Skeletal muscle cell (primary cell): ENCODE data around the gene C19orf18.
A peak's percentile ranks its signal among the peaks of the same experiment; 100 is the strongest.

Experiments
- DNase-seq: peaks from one replicate; pipeline ENCODE4 v3.0.0-alpha.2; 2010; ENCODE audit warnings: low read depth
- H3K4me3 ChIP-seq: 2 replicates; pipeline ENCODE4 v1.5.1; 2011; ENCODE audit warnings: low read depth, mild to moderate bottlenecking, control low read depth, low read length, moderate library complexity

C19orf18 gene

DNA sequence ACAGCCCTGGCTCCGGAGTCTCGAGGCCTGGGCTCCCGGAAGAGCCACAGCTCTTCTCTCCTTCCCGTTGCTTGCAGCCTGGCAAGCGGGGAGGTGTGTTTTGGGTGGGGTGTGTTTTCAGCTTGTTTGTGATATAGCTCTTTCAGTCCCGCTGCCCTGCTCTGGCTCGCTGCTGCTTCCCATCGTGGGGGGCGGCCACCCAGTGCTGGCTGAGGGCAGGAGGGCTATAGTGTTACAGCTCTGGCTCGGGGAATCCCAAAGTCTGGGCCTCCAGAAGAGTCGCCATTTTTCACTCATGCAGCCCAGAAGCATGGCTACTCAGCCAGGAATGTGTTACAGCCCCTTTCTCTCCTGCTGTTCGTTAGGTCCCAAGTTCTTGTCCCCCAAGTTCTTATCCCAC is 24.6 kb downstream of the C19orf18 start:
- no peak for DNase-seq
- H3K4me3 ChIP-seq: no peak overlapping the region

DNA sequence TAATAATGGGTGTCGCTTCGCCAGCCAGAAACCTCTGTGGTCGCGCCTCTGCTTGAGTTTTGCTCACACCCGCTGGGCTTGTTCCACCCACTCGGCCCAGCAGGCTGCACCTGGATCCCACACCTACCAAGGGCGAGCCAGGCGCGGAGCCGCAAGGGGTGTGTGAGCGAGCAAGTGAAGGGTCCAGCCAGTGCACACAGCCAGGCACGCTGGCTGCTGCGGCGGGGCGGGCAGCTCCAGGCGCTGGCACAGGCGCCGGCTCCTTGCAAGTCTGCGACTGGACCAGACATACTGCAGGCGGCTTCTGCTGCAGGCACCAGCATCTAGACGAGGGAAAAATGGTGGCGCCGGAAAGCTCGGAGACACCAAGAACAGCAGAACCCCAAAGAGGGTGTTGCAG is 25.0 kb downstream of the C19orf18 start:
- no peak overlapping the region for H3K4me3 ChIP-seq
- no peak for DNase-seq

DNA sequence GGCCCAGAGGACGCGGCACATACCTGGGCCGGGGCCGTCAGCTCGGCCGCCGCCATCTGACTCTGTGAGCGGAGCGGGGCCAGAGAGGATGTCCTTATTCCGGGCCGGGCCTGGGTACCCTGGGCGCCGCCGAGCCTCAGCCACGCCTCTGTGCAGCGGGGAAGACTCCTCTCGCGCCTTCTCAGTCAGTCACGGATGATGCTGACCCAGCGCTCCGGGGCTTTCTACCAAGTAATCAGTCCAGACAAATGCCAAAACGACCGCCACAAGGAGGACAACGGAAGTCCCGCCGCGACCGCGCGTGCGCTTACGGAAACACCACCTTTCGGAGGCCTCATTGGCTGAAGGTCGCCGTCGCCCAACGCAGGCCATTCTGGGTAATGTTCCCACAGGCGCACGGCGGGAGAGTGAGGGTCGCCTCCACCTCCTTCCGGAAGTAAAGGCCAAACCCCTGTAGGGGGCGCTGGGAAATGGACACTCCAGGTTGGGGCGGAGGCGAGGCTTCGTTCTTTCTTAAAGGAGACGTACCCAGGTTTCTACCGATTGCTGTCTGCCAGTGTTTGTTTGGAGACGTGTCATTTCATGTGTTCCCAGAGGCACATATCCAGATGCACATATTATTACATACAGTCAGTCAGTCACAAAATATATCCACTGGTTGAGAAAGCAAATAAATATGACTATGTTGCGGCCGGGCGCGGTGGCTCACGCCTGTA is 26.8 kb downstream of the C19orf18 start, which contains the start of gene ZNF256:
Gene ZNF256, minus strand, starts transcription at position 288 of the 716 bp plus-strand sequence. Its CDS starts 232 bp downstream, at position 56.
- peak; percentile 83 for DNase-seq
- H3K4me3 ChIP-seq: peak within 1 kb of the TSS; percentile 97

DNA sequence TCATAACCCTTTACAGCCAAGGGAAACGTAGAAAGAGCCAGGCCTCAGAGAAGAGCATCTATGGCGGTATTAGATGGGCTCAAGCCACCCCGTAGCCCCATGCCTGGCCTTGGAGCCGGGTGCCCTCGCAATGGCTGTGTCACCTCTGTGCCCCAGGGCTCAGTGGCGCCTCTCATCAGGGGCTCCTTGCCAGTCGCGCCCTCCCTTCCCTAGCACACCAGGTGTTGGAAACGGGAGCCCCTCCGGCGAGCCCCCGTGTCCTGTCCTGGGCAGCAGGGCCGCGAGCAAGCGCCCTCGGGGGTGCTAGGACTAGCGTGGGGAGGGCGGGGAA is 27.3 kb downstream of the C19orf18 start:
- peak overlapping the region; percentile 97 for H3K4me3 ChIP-seq
- DNase-seq: no peak

DNA sequence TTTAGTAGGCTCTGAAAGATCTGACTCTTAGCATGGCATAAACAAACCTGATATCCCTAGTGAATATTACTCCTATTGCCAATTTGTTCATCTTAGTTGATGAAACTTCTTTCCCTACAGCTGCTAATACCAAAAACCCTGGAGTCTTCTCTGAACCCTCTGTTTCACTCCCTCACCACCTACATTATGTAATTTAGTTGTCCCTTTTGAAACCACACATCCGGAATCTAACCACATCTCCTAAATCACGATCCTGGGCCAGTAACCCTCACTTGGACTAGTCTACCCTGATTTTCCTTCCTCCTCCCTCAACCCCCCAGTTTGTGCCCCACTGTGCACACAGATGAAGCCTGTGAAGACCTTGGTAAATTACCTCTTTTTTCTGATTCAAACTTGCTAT is 28.0 kb downstream of the C19orf18 start:
- DNase-seq: no peak
- peak overlapping the region; percentile 97 for H3K4me3 ChIP-seq

DNA sequence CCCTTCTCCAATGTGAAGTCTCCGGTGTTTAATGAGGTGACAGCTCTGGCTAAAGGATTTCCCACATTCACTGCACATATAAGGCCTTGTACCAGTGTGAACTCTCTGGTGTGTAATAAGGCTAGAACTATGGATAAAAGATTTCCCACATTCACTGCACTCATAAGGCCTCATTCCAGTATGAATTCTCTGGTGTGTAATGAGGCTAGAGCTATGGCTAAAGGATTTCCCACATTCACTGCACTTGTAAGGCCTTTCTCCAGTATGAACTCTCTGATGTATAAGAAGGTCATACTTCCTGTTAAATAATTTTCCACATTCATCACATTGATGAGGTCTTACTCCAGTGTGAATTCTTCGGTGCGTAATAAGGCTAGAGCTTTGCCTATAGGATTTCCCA is 32.7 kb downstream of the C19orf18 start:
- H3K4me3 ChIP-seq: no peak overlapping the region
- no peak for DNase-seq

DNA sequence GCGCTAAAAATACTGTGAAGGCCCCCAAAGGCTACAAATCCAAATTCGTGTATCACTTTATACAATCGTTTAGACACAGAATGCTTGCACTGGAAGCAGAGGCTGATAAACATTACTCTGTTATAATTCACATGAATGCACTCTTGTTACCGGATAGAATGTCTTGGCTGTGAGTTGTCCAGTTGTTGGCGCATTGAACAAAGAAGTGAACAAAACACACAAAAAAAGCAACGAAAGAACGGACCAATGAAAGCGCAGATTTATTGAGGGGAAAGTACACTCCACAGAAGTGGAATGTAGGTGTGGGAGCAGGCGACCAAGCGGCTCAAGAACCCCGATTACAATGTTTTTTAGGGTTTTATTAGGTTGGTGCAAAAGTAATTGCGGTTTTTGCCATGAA is 38.6 kb downstream of the C19orf18 start:
- no peak overlapping the region for H3K4me3 ChIP-seq
- DNase-seq: no peak

DNA sequence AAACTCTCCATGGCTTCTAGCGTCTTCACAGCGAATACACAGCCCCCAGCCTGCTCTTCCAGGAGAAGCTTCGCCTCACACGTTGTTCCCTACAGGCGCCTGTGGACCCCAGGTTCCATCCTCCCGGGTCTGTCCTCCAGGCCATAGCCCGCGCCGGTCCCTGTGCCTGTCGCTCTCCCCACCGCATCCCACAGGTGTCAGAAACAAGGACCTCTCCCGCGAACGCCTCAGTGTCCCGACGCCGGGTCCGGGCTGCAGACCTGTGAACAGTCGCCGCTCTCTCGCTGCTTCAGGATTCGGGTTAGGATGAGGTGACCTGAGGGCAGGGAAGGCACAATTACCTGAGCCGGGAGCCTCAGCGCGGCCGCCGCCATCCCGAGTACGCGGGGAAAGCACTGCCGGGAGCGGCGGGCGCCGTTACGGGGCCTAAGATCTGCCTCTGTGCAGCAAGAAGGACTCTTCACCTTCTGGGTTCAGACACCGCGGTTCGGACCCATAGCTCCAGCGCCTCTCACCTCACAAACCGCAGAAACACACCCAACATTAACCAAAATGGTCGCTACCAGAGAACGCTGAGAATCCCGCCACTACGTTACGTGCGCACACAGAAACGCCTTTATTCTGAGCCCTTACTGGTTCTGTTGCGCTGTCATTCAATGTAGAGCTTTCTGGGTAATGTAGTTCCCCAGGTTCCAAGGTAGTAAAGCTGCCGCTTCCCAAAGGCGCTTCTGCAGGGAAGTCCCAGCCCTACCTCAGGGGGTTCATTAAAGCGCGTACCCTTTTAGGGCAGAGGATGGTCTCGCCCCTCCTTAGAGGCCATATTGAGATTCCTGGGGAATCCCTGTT is 39.3 kb downstream of the C19orf18 start, which contains the start of gene ZNF418:
Gene ZNF418, minus strand, starts transcription at position 583 of the 846 bp plus-strand sequence. CDS start 1,580 bp downstream, outside the sequence.
- DNase-seq: peak; percentile 55
- H3K4me3 ChIP-seq: peak within 1 kb of the TSS; percentile 88

DNA sequence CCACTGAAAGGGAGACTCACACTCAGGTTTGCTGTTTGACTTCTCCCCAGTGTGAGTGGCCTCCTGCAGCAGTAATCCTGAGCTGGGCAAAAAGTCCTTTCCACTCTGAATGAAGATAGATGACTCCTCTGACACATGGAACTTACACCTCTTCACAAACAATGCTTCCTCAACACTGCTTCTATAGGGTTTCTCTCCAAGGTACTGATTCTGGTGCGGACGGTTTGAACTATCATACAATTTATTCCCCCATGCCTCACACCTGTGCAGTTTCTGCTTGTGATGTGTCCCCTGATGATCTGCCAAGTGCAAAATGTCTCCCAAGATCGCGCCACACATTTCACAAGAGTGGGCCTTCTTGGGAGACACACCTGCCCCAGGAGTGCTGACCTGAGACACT is 46.7 kb downstream of the C19orf18 start:
- no peak for DNase-seq
- H3K4me3 ChIP-seq: no peak overlapping the region

DNA sequence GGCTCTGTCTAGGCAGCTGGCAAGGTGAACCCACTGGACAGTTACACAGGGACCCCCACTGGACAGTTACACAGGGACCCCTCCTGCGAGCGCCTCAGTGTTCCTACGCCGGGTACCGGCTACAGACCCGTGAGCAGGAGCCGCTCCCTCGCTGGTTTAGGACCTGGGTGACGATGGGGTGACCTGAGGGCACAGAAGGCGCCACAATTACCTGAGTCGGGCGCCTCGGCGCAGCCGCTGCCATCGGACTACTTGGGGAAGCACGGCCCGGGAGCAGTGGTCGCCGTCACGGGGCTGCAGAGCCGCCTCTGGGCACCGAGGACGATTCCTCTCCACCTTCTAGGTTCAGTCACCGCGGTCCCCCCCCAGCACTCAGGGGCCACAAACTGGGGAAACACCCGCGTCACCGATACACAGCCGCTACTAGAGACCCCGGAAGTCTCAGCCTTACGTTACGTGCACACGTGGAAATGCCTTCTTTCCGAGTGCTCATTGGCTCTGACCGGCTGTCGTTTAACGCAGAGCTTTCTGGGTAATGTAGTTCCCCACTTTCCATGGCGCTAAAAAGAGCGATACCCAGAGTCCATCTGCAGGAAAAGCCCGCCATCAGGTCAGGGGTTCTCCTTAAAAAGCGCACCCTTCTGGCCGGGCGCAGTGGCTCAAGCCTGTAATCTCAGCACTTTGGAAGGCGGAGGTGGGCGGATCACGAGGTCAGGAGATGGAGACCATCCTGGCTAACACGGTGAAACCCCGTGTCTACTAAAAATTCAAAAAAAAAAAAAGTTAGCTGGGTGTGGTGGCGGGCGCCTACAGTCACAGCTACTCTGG is 58.0 kb downstream of the C19orf18 start, which contains the start of gene ZNF417:
Gene ZNF417, minus strand, starts transcription at position 425 of the 828 bp plus-strand sequence. Its CDS starts 181 bp downstream, at position 244.
- peak; percentile 82 for DNase-seq

DNA sequence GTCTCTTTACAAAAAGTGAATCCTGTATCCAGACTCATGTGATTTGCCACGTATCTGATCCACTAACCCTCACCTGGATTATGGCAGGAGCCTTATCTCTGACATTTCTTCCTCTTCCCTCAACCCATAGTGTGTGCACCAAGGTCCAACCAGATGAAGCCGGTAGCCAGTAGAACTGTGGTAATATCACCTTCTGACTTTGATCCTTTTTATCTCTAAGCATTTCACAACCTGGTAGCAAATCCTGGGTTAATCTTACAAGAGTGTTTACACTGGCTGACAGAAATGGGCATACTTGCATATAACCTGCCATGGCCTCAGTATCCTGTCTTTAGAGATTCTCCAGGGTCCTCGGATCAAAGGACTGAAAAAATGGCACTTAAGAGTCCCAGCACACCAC is 59.8 kb downstream of the C19orf18 start:
- DNase-seq: no peak
- H3K4me3 ChIP-seq: no peak overlapping the region

More for the DNA sequence above, 58.0 kb downstream of the C19orf18 start, which contains the start of gene ZNF417:
- H3K4me3 ChIP-seq: peak within 1 kb of the TSS; percentile 83
